HCT116 (cell line): Measurements from ENCODE around the gene MYOT. TPM values are rescaled to one million over a fixed set of nuclear protein-coding genes. Genes with fewer than 3 reads are reported as not detected.

ENCODE experiments used
- ATAC-seq: fragments of 200-7000 bp; cut with Tn5 transposase; 2 replicates; pipeline ENCODE4 v1.9.1; 2020; ENCODE audit warnings: mild to moderate bottlenecking, moderate library complexity
- BruUV-seq: library from RNA; stranded (reverse); fragments of 400-500 nt; replicated peaks from 2 replicates; lab custom pipeline; 2021; lab: Mats Ljungman, UMichigan
- CTCF ChIA-PET: fragments of 300-600 bp; sonication (Branson Sonifier 250); formaldehyde crosslinking; loops from one replicate; lab custom pipeline; 2021; ENCODE audit warnings: antibody characterized with exemption; lab: Charles Lee
- POLR2A ChIA-PET: fragments of 300-600, 350-600 bp; sonication (Branson Sonifier 250); formaldehyde crosslinking; loops from one replicate; lab custom pipeline; 2021; ENCODE audit warnings: antibody characterized with exemption; lab: Charles Lee
- RAD21 ChIA-PET, 2 experiments: fragments of 300-600 bp; sonication (Branson Sonifier 250); formaldehyde crosslinking; loops; one replicate each; lab custom pipeline; 2023; ENCODE audit warnings: low total read pairs in 2 of 2; ENCODE audit not compliant: uncharacterized antibody in 2 of 2, unreplicated experiment in 2 of 2, low non-redundant PET in 1 of 2; lab: Charles Lee
- DNase-seq: peaks from one replicate; pipeline ENCODE4 v3.0.0-alpha.2; 2010; ENCODE audit warnings: low read depth, low spot score
- H2AFZ ChIP-seq: fragments of 200-600 bp; shearing (Covaris generic), sonication (generic); 2 replicates; pipeline ENCODE4 v1.6.1; 2017; ENCODE audit warnings: low read depth, mixed run types, mixed read lengths, antibody characterized with exemption, low read length; ENCODE audit not compliant: poor library complexity, severe bottlenecking
- H3K27ac ChIP-seq: 2 replicates; pipeline ENCODE4 v1.5.1; 2012; ENCODE audit warnings: low read depth, low read length
- H3K27me3 ChIP-seq: fragments of 200-600 bp; sonication (generic); 2 replicates; pipeline ENCODE4 v1.6.1; 2016; ENCODE audit warnings: mixed run types, low read length, mixed read lengths; ENCODE audit not compliant: insufficient read depth
- H3K36me3 ChIP-seq, 2 experiments: fragments of 200-500 bp in 1 of 2; fragments of 200-600 bp in 1 of 2; sonication (Bioruptor generic) in 1 of 2; sonication (generic) in 1 of 2; 2 replicates each; pipeline versions ENCODE4 v1.5.1 to v1.6.1; 2014 to 2016; ENCODE audit warnings: low read length in 2 of 2, inconsistent platforms in 1 of 2, mixed read lengths in 1 of 2, mixed run types in 1 of 2; ENCODE audit not compliant: insufficient read depth in 2 of 2, control insufficient read depth in 1 of 2
- H3K4me1 ChIP-seq, 2 experiments: fragments of 200-600 bp in 1 of 2; sonication (generic) in 1 of 2; 2 replicates each; pipeline versions ENCODE4 v1.5.1 to v1.6.1; 2012 to 2017; ENCODE audit warnings: low read length in 2 of 2, inconsistent platforms in 1 of 2, mild to moderate bottlenecking in 1 of 2, mixed read lengths in 1 of 2, mixed run types in 1 of 2, moderate library complexity in 1 of 2; ENCODE audit not compliant: insufficient read depth in 2 of 2, control insufficient read depth in 1 of 2
- H3K4me2 ChIP-seq: fragments of 200-600 bp; sonication (generic); 2 replicates; pipeline ENCODE4 v1.6.1; 2017; ENCODE audit warnings: mixed run types, low read length, mixed read lengths
- H3K4me3 ChIP-seq, 2 experiments: fragments of 200-600 bp in 1 of 2; sonication (generic) in 1 of 2; replicated peaks in 1 of 2; 2 replicates each; pipeline ENCODE4 v1.5.1; 2011 to 2016; ENCODE audit warnings: low read length in 2 of 2, control low read depth in 1 of 2, low read depth in 1 of 2, mild to moderate bottlenecking in 1 of 2, mixed read lengths in 1 of 2, mixed run types in 1 of 2
- H3K79me2 ChIP-seq: fragments of 200-600 bp; sonication (generic); 2 replicates; pipeline ENCODE4 v1.6.1; 2017; ENCODE audit warnings: mild to moderate bottlenecking, mixed run types, low read length, moderate library complexity, mixed read lengths; ENCODE audit not compliant: insufficient read depth
- H3K9ac ChIP-seq: fragments of 200-600 bp; sonication (generic); 2 replicates; pipeline ENCODE4 v1.6.1; 2016; ENCODE audit warnings: low read length, mixed read lengths
- H3K9me2 ChIP-seq: fragments of 200-600 bp; sonication (generic), shearing (Covaris generic); 2 replicates; pipeline ENCODE4 v1.6.1; 2017; ENCODE audit warnings: mixed run types, mild to moderate bottlenecking, moderate library complexity; ENCODE audit not compliant: insufficient read depth
- H3K9me3 ChIP-seq, 2 experiments: fragments of 200-500 bp in 1 of 2; fragments of 200-600 bp in 1 of 2; sonication (Bioruptor generic) in 1 of 2; sonication (generic) in 1 of 2; 2 replicates each; pipeline ENCODE4 v1.6.1; 2014 to 2017; ENCODE audit warnings: low read length in 2 of 2, mixed read lengths in 2 of 2, inconsistent platforms in 1 of 2, low read depth in 1 of 2, mild to moderate bottlenecking in 1 of 2, mixed run types in 1 of 2, moderate library complexity in 1 of 2; ENCODE audit not compliant: control insufficient read depth in 1 of 2, insufficient read depth in 1 of 2
- H4K20me1 ChIP-seq: fragments of 200-600 bp; sonication (generic), shearing (Covaris generic); 2 replicates; pipeline ENCODE4 v1.6.1; 2017; ENCODE audit warnings: mixed run types, mild to moderate bottlenecking, moderate library complexity; ENCODE audit not compliant: insufficient read depth
- CBX3 ChIP-seq: IDR thresholded peaks from 2 replicates; pipeline ENCODE4 v1.6.1; 2012; ENCODE audit warnings: low read depth
- CEBPB ChIP-seq: IDR thresholded peaks from 2 replicates; pipeline ENCODE4 v1.6.1; 2012; ENCODE audit warnings: low read depth
- ELF1 ChIP-seq: IDR thresholded peaks from 2 replicates; pipeline ENCODE4 v1.6.1; 2012; ENCODE audit warnings: low read depth, borderline replicate concordance
- EZH2 ChIP-seq: fragments of 200-600 bp; sonication (generic); IDR thresholded peaks from 2 replicates; pipeline ENCODE4 v1.6.1; 2017; ENCODE audit warnings: antibody characterized with exemption, mixed run types
- EZH2phosphoT487 ChIP-seq: fragments of 200-600 bp; IDR thresholded peaks from 2 replicates; pipeline ENCODE4 v1.6.1; 2018; ENCODE audit warnings: antibody characterized with exemption, borderline replicate concordance
- POLR2A ChIP-seq: IDR thresholded peaks from 2 replicates; pipeline ENCODE4 v1.7.0; 2011; ENCODE audit warnings: borderline replicate concordance; ENCODE audit not compliant: insufficient read depth, insufficient read length; ENCODE audit errors: extremely low read depth
- RAD21 ChIP-seq: IDR thresholded peaks from 2 replicates; pipeline ENCODE4 v1.6.1; 2012; ENCODE audit warnings: low read depth, mild to moderate bottlenecking
- SIN3A ChIP-seq: IDR thresholded peaks from 2 replicates; pipeline ENCODE4 v1.6.1; 2012; ENCODE audit warnings: low read depth
- TCF7L2 ChIP-seq: IDR thresholded peaks from 2 replicates; pipeline ENCODE4 v1.7.0; 2011; ENCODE audit warnings: borderline replicate concordance, inconsistent platforms; ENCODE audit not compliant: insufficient read depth, insufficient read length; ENCODE audit errors: extremely low read depth
- YY1 ChIP-seq: IDR thresholded peaks from 2 replicates; pipeline ENCODE4 v1.6.1; 2011; ENCODE audit warnings: low read length, low read depth, moderate library complexity, mild to moderate bottlenecking; ENCODE audit not compliant: insufficient replicate concordance; ENCODE audit errors: extremely low read depth
- ZFX ChIP-seq: fragments of 450-650 bp; IDR thresholded peaks from 2 replicates; pipeline ENCODE4 v1.6.1; 2017
- ZNF274 ChIP-seq: fragments of 200-500 bp; sonication (Bioruptor generic); IDR thresholded peaks from 2 replicates; pipeline ENCODE4 v1.6.1; 2014; ENCODE audit warnings: mild to moderate bottlenecking, low read depth, low read length, inconsistent platforms
- intact Hi-C: fragments of 100-400 bp; cut with micrococcal nuclease; formaldehyde crosslinking; loops from 2 replicates; pipeline ENCODE4 v1.10.0; 2022
- total RNA-seq: library from RNA; stranded (reverse); gene quantifications from one replicate; pipeline ENCODE4 v1.2.1, GENCODE V29; 2021; ENCODE audit not compliant: unreplicated experiment
- TF ChIP-seq, protein P1 (sequence below): IDR thresholded peaks from 2 replicates; pipeline ENCODE4 v1.6.1; 2011; ENCODE audit warnings: mild to moderate bottlenecking, low read length, moderate library complexity; ENCODE audit not compliant: insufficient replicate concordance; ENCODE audit errors: extremely low read depth
- TF ChIP-seq, protein P2 (sequence below): IDR thresholded peaks from 2 replicates; pipeline ENCODE4 v1.6.1; 2012
- TF ChIP-seq, protein P3 (sequence below): IDR thresholded peaks from 2 replicates; pipeline ENCODE4 v1.6.1; 2012
- TF ChIP-seq, protein P4 (sequence below): IDR thresholded peaks from 2 replicates; pipeline ENCODE4 v1.6.1; 2012; ENCODE audit warnings: low read depth

The MYOT gene
- total RNA-seq, 1 experiment from 2014 or later = not detected

DNA sequence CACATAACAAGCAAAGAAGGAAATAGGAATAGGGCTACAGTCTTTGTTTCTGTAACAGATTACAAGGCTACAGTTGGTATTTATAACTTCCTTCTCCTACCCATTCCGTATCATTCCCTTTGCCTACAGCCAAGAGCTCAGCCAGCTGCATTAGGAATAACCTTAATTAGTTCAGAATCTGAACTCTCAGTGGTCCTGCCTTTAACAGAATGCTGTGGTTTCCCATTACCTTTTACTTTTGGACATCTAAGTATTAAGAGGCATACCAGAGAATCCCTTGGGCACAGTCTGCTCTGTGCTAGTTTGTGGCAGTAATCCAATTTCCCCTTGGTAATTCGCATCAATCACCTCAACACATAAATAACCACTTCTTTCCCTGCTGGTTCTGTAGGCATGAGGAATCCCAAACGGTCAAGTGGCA is 65.8 kb downstream of the MYOT start:
- Histone ChIP-seq H3K9ac (no peak overlapping the region), H2AFZ (no peak overlapping the region), H3K27ac (no peak overlapping the region), H3K27me3 (no peaks in the 10 kb centered on the region), H3K4me1 (no peaks in the 10 kb centered on the region), H4K20me1 (no peaks in the 10 kb centered on the region), H3K4me3 (no peak overlapping the region), H3K36me3 (peaks cover 0 to 9% of the 10 kb centered on the region in 2 experiments; a peak in 2 of 4 replicates), H3K9me2 (no peaks in the 10 kb centered on the region), H3K4me2 (no peak overlapping the region), H3K79me2 (no peaks in the 10 kb centered on the region), H3K9me3 (no peaks in the 10 kb centered on the region)
- ATAC-seq = no peak
- DNase-seq = no peak
- no TSS peak for BruUV-seq
- intact Hi-C loops = no loop called here
- TF ChIP-seq TCF7L2 (no peak), ZFX (no peak), ELF1 (no peak), ZNF274 (no peak), EZH2 (no peak), RAD21 (no peak), SIN3A (no peak), POLR2A (no peak), CBX3 (no peak), EZH2phosphoT487 (no peak), YY1 (no peak), CEBPB (no peak)
- TF ChIP-seq, protein P1, sequence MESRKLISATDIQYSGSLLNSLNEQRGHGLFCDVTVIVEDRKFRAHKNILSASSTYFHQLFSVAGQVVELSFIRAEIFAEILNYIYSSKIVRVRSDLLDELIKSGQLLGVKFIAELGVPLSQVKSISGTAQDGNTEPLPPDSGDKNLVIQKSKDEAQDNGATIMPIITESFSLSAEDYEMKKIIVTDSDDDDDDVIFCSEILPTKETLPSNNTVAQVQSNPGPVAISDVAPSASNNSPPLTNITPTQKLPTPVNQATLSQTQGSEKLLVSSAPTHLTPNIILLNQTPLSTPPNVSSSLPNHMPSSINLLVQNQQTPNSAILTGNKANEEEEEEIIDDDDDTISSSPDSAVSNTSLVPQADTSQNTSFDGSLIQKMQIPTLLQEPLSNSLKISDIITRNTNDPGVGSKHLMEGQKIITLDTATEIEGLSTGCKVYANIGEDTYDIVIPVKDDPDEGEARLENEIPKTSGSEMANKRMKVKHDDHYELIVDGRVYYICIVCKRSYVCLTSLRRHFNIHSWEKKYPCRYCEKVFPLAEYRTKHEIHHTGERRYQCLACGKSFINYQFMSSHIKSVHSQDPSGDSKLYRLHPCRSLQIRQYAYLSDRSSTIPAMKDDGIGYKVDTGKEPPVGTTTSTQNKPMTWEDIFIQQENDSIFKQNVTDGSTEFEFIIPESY = no peak
- TF ChIP-seq, protein P2, sequence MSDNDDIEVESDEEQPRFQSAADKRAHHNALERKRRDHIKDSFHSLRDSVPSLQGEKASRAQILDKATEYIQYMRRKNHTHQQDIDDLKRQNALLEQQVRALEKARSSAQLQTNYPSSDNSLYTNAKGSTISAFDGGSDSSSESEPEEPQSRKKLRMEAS = no peak
- TF ChIP-seq, protein P3, sequence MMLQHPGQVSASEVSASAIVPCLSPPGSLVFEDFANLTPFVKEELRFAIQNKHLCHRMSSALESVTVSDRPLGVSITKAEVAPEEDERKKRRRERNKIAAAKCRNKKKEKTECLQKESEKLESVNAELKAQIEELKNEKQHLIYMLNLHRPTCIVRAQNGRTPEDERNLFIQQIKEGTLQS = no peak
- TF ChIP-seq, protein P4, sequence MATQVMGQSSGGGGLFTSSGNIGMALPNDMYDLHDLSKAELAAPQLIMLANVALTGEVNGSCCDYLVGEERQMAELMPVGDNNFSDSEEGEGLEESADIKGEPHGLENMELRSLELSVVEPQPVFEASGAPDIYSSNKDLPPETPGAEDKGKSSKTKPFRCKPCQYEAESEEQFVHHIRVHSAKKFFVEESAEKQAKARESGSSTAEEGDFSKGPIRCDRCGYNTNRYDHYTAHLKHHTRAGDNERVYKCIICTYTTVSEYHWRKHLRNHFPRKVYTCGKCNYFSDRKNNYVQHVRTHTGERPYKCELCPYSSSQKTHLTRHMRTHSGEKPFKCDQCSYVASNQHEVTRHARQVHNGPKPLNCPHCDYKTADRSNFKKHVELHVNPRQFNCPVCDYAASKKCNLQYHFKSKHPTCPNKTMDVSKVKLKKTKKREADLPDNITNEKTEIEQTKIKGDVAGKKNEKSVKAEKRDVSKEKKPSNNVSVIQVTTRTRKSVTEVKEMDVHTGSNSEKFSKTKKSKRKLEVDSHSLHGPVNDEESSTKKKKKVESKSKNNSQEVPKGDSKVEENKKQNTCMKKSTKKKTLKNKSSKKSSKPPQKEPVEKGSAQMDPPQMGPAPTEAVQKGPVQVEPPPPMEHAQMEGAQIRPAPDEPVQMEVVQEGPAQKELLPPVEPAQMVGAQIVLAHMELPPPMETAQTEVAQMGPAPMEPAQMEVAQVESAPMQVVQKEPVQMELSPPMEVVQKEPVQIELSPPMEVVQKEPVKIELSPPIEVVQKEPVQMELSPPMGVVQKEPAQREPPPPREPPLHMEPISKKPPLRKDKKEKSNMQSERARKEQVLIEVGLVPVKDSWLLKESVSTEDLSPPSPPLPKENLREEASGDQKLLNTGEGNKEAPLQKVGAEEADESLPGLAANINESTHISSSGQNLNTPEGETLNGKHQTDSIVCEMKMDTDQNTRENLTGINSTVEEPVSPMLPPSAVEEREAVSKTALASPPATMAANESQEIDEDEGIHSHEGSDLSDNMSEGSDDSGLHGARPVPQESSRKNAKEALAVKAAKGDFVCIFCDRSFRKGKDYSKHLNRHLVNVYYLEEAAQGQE = no peak
- ChIA-PET POLR2A (no interaction called here), CTCF (interaction anchor here (1.3 kb wide), 1 partner anchor 155 kb away, joined by 3 read pairs; no protein-coding TSS in a partner anchor), RAD21 (interaction anchor here in 1 of 2 experiments (0.7 kb wide), 1 partner anchor 11 kb away, joined by 4 read pairs; no protein-coding TSS in a partner anchor)
